A549 (cell line): ENCODE results near the gene TIMM21. TPM values are rescaled to one million over a fixed set of nuclear protein-coding genes. Genes with fewer than 3 reads are reported as not detected.

Experiments
- ATAC-seq, 2 experiments: fragments of 200-7000 bp in 1 of 2; fragments of >200 bp in 1 of 2; cut with Nextera tagmentation in 1 of 2; cut with Tn5 transposase in 1 of 2; 3 replicates each; pipeline versions ENCODE4 v1.8.0 to v1.9.1; 2018 to 2020; ENCODE audit warnings: mild to moderate bottlenecking in 1 of 2, moderate library complexity in 1 of 2
- CTCF ChIA-PET: fragments of 300-600 bp; sonication (Branson Sonifier 250); formaldehyde crosslinking; extraction: SDS; loops from one replicate; lab custom pipeline; 2021; ENCODE audit warnings: antibody characterized with exemption, inconsistent platforms; lab: Yijun Ruan, JAX
- POLR2A ChIA-PET: fragments of 350-600 bp; formaldehyde crosslinking; extraction: SDS; loops from one replicate; lab custom pipeline; 2021; ENCODE audit warnings: antibody characterized with exemption, inconsistent platforms; lab: Yijun Ruan, JAX
- DNase-seq, 2 experiments: peaks; one replicate each; pipeline versions ENCODE4 v3.0.0 to v3.0.0-alpha.2; 2011 to 2016; ENCODE audit warnings: low read depth in 1 of 2, low spot score in 1 of 2
- FAIRE-seq: peaks from 2 replicates; lab custom pipeline; 2011; peaks lifted over from hg19 to GRCh38; lab: Jason Lieb, UNC
- H3K27ac ChIP-seq, 2 experiments: fragments of >200 bp; sonication (Bioruptor Twin); formaldehyde crosslinking; 3 replicates each; pipeline ENCODE4 v1.5.1; 2016 to 2017
- H3K4me1 ChIP-seq: fragments of >200 bp; sonication (Bioruptor Twin); formaldehyde crosslinking; 3 replicates; pipeline ENCODE4 v1.6.1; 2016
- H3K4me2 ChIP-seq: fragments of >200 bp; sonication (Bioruptor Twin); formaldehyde crosslinking; 3 replicates; pipeline ENCODE4 v1.6.1; 2016
- H3K4me3 ChIP-seq: fragments of >200 bp; sonication (Bioruptor Twin); formaldehyde crosslinking; 3 replicates; pipeline ENCODE4 v1.5.1; 2016
- H3K9me3 ChIP-seq: fragments of >200 bp; sonication (Bioruptor Twin); formaldehyde crosslinking; 3 replicates; pipeline ENCODE4 v1.6.1; 2016
- CEBPB ChIP-seq, 2 experiments: fragments of >200 bp in 1 of 2; sonication (Bioruptor Twin) in 1 of 2; formaldehyde crosslinking in 1 of 2; IDR thresholded peaks; 2 replicates each; pipeline ENCODE4 v1.6.1; 2012 to 2016
- CHD2 ChIP-seq: fragments of 150-350 bp; IDR thresholded peaks from 2 replicates; pipeline ENCODE4 v1.6.1; 2014; ENCODE audit warnings: low read length; ENCODE audit not compliant: partially characterized antibody
- CHD4 ChIP-seq: fragments of 200-600 bp; sonication (generic); IDR thresholded peaks from 2 replicates; pipeline ENCODE4 v1.6.1; 2016; ENCODE audit warnings: antibody characterized with exemption, mild to moderate bottlenecking, borderline replicate concordance
- ESRRA ChIP-seq: fragments of 150-350 bp; IDR thresholded peaks from 2 replicates; pipeline ENCODE4 v1.6.1; 2014; ENCODE audit warnings: mild to moderate bottlenecking, low read length, borderline replicate concordance
- FOSL2 ChIP-seq, 2 experiments: fragments of 450-650 bp in 1 of 2; fragments of >200 bp in 1 of 2; sonication (Bioruptor Twin) in 1 of 2; formaldehyde crosslinking; IDR thresholded peaks; 2 replicates each; pipeline versions ENCODE4 v1.5.0 to v1.6.1; 2016 to 2020; ENCODE audit warnings: mild to moderate bottlenecking in 1 of 2, moderate library complexity in 1 of 2
- HDAC2 ChIP-seq: fragments of 200-600 bp; sonication (generic); IDR thresholded peaks from 2 replicates; pipeline ENCODE4 v1.6.1; 2016
- HEYL ChIP-seq: fragments of 250-450 bp; sonication (Bioruptor Pico); IDR thresholded peaks from 2 replicates; pipeline ENCODE4 v1.8.0; 2021; ENCODE audit warnings: mild to moderate bottlenecking, moderate library complexity
- HOXB13 ChIP-seq: fragments of 250-450 bp; sonication (Bioruptor Pico); IDR thresholded peaks from 2 replicates; pipeline ENCODE4 v1.5.0; 2020; ENCODE audit warnings: low read depth, mild to moderate bottlenecking, moderate library complexity
- KDM1A ChIP-seq: fragments of 200-600 bp; sonication (generic); IDR thresholded peaks from 2 replicates; pipeline ENCODE4 v1.6.1; 2016; ENCODE audit warnings: low read depth, mild to moderate bottlenecking
- KDM5A ChIP-seq: fragments of 200-600 bp; sonication (generic); IDR thresholded peaks from 2 replicates; pipeline ENCODE4 v1.6.1; 2016; ENCODE audit warnings: antibody characterized with exemption, mild to moderate bottlenecking
- MAFK ChIP-seq: fragments of 450-650 bp; IDR thresholded peaks from 2 replicates; pipeline ENCODE4 v1.6.1; 2014; ENCODE audit not compliant: partially characterized antibody
- NFE2L2 ChIP-seq: fragments of 150-350 bp; conservative IDR thresholded peaks from 2 replicates; pipeline ENCODE4 v1.6.1; 2014; ENCODE audit warnings: low read length
- NR3C1 ChIP-seq: fragments of >200 bp; sonication (Bioruptor Twin); formaldehyde crosslinking; IDR thresholded peaks from 3 replicates; pipeline ENCODE4 v1.6.1; 2017
- RARB ChIP-seq: fragments of 250-450 bp; sonication (Bioruptor Pico); IDR thresholded peaks from 2 replicates; pipeline ENCODE4 v1.8.0; 2021; ENCODE audit warnings: mild to moderate bottlenecking, moderate library complexity
- SMC3 ChIP-seq: fragments of >200 bp; sonication (Bioruptor Twin); formaldehyde crosslinking; IDR thresholded peaks from 3 replicates; pipeline ENCODE4 v1.6.1; 2018; ENCODE audit warnings: inconsistent platforms
- TFCP2L1 ChIP-seq: fragments of 250-450 bp; sonication (Bioruptor Pico); IDR thresholded peaks from 2 replicates; pipeline ENCODE4 v1.5.0; 2021; ENCODE audit warnings: mild to moderate bottlenecking
- ZC3H11A ChIP-seq: fragments of 450-650 bp; IDR thresholded peaks from 2 replicates; pipeline ENCODE4 v1.6.1; 2014; ENCODE audit warnings: antibody characterized with exemption, mild to moderate bottlenecking
- ZFP36 ChIP-seq: fragments of 450-650 bp; IDR thresholded peaks from 2 replicates; pipeline ENCODE4 v1.6.1; 2014; ENCODE audit warnings: borderline replicate concordance; ENCODE audit not compliant: partially characterized antibody
- ZNF302 ChIP-seq: fragments of 250-450 bp; sonication (Bioruptor Pico); IDR thresholded peaks from 2 replicates; pipeline ENCODE4 v1.9.0; 2021; ENCODE audit warnings: inconsistent platforms, mild to moderate bottlenecking, moderate library complexity
- ZSCAN20 ChIP-seq: fragments of 250-450 bp; sonication (Bioruptor Pico); IDR thresholded peaks from 2 replicates; pipeline ENCODE4 v1.8.0; 2022; ENCODE audit warnings: mild to moderate bottlenecking, moderate library complexity
- WGBS: methylation state at CpG from one replicate; pipeline ENCODE4 v1.1.6; 2017; ENCODE audit errors: missing lambda C conversion rate; 5-methylcytosine and 5-hydroxymethylcytosine counted together
- polyA plus RNA-seq, 4 experiments: library from polyadenylated mRNA; depleted of rRNA in 3 of 4; stranded (reverse); fragments of >200 nt; fragmentation: RNase III in 1 of 4; extraction: RNeasy Plus Mini Kit Qiagen cat#74134 plus additional on column Dnase treatment in 1 of 4; gene quantifications; 2 replicates in 3 of 4; 3 replicates in 1 of 4; pipeline ENCODE4 v1.2.3, GENCODE V29; 2011 to 2017
- TF ChIP-seq, protein P1 (sequence below): IDR thresholded peaks from 2 replicates; pipeline ENCODE4 v1.6.1; 2012; ENCODE audit warnings: low read depth, borderline replicate concordance
- TF ChIP-seq, protein P2 (sequence below): fragments of >200 bp; sonication (Bioruptor Twin); formaldehyde crosslinking; IDR thresholded peaks from 2 replicates; pipeline ENCODE4 v1.6.1; 2016
- TF ChIP-seq, protein P3 (sequence below): fragments of 250-450 bp; sonication (Bioruptor Pico); IDR thresholded peaks from 2 replicates; pipeline ENCODE4 v1.5.0; 2021; ENCODE audit warnings: mild to moderate bottlenecking, moderate library complexity, borderline replicate concordance
- TF ChIP-seq, protein P4 (sequence below): fragments of 450-650 bp; IDR thresholded peaks from 2 replicates; pipeline ENCODE4 v1.6.1; 2014; ENCODE audit warnings: antibody characterized with exemption
- TF ChIP-seq, protein P5 (sequence below): IDR thresholded peaks from 2 replicates; pipeline ENCODE4 v1.6.1; 2012
- TF ChIP-seq, protein P6 (sequence below): fragments of 250-450 bp; sonication (Bioruptor Pico); IDR thresholded peaks from 2 replicates; pipeline ENCODE4 v1.5.0; 2020; ENCODE audit warnings: low read depth, mild to moderate bottlenecking, moderate library complexity
- TF ChIP-seq, protein P7 (sequence below): fragments of >200 bp; sonication (Bioruptor Twin); formaldehyde crosslinking; IDR thresholded peaks from 3 replicates; pipeline ENCODE4 v1.5.1; 2016

TIMM21 gene
- polyA plus RNA-seq, 2 of the 4 experiments (the other 2 are of a cell fraction): 61.4 to 64.6 TPM

DNA sequence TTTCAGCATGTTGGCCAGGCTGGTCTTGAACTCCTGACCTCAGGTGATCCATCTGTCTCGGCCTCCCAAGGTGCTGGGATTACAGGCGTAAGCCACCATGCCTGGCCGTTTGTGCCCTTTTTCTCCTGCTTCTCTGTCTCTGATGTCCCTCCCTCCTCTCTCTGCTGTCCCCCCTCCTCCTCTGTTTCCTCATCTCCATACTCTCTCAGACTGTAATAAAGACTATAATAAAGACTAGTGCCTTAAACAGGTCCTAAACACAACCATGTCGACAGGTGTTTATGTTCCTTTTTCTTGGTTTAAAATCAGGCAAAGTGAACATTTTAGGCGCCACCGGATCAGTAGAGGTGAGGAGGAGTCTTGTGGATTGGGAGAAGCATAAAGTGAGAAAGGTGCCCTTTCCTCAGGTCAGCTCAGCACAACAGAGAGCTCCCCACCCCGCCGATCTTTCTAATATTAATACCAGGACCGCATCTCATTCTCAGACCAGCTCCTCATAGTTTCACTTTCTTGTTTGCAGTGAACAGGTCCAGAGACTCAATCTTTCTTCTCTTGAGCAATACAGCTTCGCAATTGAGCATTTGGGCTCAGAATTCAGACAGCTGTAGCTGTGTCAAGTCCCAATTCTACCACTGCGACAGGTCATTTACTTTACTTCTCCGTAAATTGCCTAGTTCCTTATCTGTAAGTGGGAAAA lies 23.7 kb downstream of the TIMM21 start:
- WGBS: 23% methylated on average over 12 of the region's 12 CpGs
- DNase-seq (no peak), ATAC-seq (peak in 1 of 2 experiments; percentile 60; a peak in 3 of 6 replicates), FAIRE-seq (no peak)
- TF ChIP-seq NR3C1: no peak
- TF ChIP-seq TFCP2L1 (CRISPR knock-in tag): no peak
- TF ChIP-seq, protein P1, sequence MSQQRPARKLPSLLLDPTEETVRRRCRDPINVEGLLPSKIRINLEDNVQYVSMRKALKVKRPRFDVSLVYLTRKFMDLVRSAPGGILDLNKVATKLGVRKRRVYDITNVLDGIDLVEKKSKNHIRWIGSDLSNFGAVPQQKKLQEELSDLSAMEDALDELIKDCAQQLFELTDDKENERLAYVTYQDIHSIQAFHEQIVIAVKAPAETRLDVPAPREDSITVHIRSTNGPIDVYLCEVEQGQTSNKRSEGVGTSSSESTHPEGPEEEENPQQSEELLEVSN: no peak
- no peak for TF ChIP-seq ZSCAN20 (CRISPR knock-in tag)
- TF ChIP-seq MAFK: no peak
- no peak for TF ChIP-seq NFE2L2
- TF ChIP-seq RARB (CRISPR knock-in tag): no peak
- no peak for TF ChIP-seq KDM1A
- TF ChIP-seq ZC3H11A: no peak
- TF ChIP-seq HOXB13: no peak
- TF ChIP-seq ZNF302 (CRISPR knock-in tag): no peak
- TF ChIP-seq CHD2: no peak
- TF ChIP-seq, protein P2, sequence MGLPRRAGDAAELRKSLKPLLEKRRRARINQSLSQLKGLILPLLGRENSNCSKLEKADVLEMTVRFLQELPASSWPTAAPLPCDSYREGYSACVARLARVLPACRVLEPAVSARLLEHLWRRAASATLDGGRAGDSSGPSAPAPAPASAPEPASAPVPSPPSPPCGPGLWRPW: no peak
- no peak for TF ChIP-seq ZFP36
- TF ChIP-seq, protein P3, sequence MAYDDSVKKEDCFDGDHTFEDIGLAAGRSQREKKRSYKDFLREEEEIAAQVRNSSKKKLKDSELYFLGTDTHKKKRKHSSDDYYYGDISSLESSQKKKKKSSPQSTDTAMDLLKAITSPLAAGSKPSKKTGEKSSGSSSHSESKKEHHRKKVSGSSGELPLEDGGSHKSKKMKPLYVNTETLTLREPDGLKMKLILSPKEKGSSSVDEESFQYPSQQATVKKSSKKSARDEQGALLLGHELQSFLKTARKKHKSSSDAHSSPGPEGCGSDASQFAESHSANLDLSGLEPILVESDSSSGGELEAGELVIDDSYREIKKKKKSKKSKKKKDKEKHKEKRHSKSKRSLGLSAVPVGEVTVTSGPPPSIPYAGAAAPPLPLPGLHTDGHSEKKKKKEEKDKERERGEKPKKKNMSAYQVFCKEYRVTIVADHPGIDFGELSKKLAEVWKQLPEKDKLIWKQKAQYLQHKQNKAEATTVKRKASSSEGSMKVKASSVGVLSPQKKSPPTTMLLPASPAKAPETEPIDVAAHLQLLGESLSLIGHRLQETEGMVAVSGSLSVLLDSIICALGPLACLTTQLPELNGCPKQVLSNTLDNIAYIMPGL (CRISPR knock-in tag): no peak
- TF ChIP-seq, protein P4, sequence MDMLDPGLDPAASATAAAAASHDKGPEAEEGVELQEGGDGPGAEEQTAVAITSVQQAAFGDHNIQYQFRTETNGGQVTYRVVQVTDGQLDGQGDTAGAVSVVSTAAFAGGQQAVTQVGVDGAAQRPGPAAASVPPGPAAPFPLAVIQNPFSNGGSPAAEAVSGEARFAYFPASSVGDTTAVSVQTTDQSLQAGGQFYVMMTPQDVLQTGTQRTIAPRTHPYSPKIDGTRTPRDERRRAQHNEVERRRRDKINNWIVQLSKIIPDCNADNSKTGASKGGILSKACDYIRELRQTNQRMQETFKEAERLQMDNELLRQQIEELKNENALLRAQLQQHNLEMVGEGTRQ: no peak
- TF ChIP-seq, protein P5, sequence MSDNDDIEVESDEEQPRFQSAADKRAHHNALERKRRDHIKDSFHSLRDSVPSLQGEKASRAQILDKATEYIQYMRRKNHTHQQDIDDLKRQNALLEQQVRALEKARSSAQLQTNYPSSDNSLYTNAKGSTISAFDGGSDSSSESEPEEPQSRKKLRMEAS: no peak
- no peak for TF ChIP-seq HEYL
- TF ChIP-seq ESRRA: no peak
- peak overlapping the region; percentile 32 for H3K4me3 ChIP-seq
- peak overlapping the region; percentile 75 for H3K4me2 ChIP-seq
- CTCF ChIA-PET: interaction anchor here (1.2 kb wide), 1 partner anchor 20 kb away, joined by 3 read pairs; no protein-coding TSS in a partner anchor
- H3K27ac ChIP-seq: no peak overlapping the region
- H3K4me1 ChIP-seq: 0 out of 3 replicates have a peak, but pooled peaks cover 4% of the 10 kb centered on the region
- POLR2A ChIA-PET: no interaction called here
- H3K9me3 ChIP-seq: no peaks in the 10 kb centered on the region

DNA sequence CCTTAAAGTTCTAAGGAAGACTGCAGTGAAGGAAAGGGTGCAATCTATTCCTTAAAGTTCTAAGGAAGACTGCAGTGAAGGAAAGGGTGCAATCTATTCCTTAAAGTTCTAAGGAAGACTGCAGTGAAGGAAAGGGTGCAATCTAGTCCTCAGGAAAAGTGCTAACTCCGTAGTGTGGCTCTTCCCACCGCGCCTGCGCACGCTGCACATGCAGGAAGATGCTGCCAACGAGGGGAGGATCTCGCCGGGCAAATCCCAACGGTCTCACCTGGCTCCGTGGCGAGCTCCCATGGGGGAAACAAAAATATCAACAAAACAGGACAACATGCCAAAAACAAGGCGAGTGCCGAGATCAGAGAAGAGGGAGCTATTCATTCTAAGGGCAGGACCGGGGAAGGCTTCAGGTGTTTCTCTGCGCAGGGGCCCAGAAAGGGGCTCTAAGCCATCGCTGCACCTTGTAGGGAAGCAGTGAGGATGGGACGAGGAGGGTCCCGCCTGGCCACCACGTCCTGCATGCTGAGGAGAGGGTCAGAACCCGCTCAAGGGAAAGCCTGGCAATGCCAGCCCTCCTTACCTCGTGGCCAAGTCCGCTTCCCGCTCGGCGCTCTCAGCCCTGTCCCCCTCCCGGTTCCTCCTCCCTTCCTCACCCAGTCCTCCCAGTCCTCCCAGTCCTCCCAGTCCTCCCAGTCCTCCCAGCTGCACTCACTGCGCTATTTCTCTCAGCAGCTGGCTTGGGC lies 24.5 kb downstream of the TIMM21 start:
- WGBS: 37% methylated on average over 27 of the region's 27 CpGs
- FAIRE-seq: no peak
- no peaks in the 10 kb centered on the region for H3K9me3 ChIP-seq
- ATAC-seq: peak; percentile 65 to 71; a peak in 5 of 6 replicates
- H3K4me3 ChIP-seq: peak overlapping the region; percentile 35; the same call in 2 of the 3 replicates
- no peak overlapping the region for H3K27ac ChIP-seq
- 0 out of 3 replicates have a peak, but pooled peaks cover 4% of the 10 kb centered on the region for H3K4me1 ChIP-seq
- H3K4me2 ChIP-seq: peak overlapping the region; percentile 75
- peak in 1 of 2 experiments; percentile 9 for DNase-seq
- CTCF ChIA-PET: no interaction called here
- POLR2A ChIA-PET: interaction anchor here (0.6 kb wide), 1 partner anchor 424 kb away, joined by 3 read pairs; no protein-coding TSS in a partner anchor
- TF ChIP-seq, protein P6, sequence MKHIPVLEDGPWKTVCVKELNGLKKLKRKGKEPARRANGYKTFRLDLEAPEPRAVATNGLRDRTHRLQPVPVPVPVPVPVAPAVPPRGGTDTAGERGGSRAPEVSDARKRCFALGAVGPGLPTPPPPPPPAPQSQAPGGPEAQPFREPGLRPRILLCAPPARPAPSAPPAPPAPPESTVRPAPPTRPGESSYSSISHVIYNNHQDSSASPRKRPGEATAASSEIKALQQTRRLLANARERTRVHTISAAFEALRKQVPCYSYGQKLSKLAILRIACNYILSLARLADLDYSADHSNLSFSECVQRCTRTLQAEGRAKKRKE: no peak
- TF ChIP-seq, protein P3 (CRISPR knock-in tag): no peak
- TF ChIP-seq FOSL2 (IDR thresholded peaks at IDR 0.05) (no peak), FOSL2 (CRISPR knock-in tag; IDR thresholded peaks at IDR 0.05) (no peak), SMC3 (no peak), KDM5A (no peak), CHD4 (no peak), CEBPB (IDR thresholded peaks at IDR 0.05) (no peak), HDAC2 (no peak)
- TF ChIP-seq, protein P7, sequence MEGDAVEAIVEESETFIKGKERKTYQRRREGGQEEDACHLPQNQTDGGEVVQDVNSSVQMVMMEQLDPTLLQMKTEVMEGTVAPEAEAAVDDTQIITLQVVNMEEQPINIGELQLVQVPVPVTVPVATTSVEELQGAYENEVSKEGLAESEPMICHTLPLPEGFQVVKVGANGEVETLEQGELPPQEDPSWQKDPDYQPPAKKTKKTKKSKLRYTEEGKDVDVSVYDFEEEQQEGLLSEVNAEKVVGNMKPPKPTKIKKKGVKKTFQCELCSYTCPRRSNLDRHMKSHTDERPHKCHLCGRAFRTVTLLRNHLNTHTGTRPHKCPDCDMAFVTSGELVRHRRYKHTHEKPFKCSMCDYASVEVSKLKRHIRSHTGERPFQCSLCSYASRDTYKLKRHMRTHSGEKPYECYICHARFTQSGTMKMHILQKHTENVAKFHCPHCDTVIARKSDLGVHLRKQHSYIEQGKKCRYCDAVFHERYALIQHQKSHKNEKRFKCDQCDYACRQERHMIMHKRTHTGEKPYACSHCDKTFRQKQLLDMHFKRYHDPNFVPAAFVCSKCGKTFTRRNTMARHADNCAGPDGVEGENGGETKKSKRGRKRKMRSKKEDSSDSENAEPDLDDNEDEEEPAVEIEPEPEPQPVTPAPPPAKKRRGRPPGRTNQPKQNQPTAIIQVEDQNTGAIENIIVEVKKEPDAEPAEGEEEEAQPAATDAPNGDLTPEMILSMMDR: no peak
